GM21423 (cell line): ENCODE measurements around the gene TSR1.

Experiments
- ATAC-seq: cut with Tn5 transposase; IDR thresholded peaks from one replicate; pipeline ENCODE4 v1.9.1; 2021; ENCODE audit warnings: mild to moderate bottlenecking, moderate library complexity; ENCODE audit not compliant: unreplicated experiment

The TSR1 gene

DNA sequence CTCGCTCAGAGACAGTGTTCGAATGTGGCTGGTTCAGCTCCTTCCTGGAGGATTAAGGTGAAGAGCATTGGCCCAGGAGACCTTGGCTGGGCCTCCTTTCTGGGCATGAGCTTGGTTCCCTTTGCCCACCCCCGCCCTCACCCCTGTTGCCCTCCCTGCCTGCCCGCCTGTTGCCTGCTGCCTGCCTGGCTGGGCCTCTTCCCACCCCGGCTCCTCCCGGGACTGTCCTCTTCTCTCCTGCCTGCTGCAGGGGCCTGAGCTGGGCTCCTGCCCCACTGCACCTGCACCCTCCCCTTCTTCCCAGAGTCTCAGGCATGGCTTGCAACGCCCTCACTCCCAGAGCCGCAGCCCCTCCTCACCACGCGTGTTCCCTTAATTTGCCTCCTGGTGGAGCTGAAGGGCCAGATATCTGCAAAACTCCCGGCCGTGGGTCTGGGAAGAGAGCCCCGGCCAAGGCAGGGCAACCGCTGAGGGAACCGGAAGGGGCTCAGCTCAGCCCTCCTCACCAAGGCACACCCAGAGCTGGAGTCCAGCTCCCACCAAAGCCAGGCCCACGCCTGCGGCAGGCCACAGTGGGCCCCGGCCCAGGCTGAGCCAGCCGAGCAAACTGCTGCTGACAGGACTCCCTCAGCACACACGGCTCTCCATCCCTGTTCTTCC, 33.4 kb upstream of the TSR1 start:
- no peak for ATAC-seq

DNA sequence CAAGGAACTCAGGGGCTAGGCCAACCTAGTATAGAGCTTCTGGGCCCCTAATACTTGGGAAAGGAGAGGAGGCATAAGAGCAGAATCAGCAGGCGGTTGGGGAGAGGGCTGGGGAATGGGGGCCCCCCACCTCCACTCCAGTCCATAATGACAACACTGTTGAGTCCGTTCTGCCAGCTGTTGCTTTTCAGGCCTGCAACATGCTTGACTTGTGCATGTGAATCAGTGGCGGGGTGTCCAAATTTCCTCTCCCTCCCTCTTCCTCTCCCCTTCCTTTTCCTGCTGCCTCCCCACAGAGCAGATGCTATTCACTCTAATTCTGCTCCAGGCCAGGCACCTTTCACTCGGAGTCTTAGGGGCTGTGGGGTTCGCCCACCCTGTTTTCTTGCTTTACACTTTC, 32.8 kb upstream of the TSR1 start:
- ATAC-seq = no peak

DNA sequence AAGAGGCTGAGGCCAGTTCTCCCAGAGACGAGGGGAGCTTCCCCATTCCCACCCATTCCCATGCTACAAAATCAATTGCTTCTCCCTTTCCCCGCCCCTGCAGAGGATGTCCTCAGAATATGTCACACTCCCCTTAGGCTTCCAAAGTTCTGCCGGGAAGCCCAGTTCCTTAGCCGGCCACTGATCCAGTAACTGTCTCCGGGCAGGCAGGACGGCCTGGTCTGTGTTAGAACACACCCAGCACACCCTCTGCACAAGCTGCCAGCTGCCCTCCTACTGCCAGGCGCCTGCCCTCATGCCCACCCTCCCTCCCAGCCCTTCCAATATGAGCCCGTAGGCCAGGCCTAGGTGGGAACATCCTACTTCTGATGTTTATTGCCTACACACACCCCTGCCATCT, 32.1 kb upstream of the TSR1 start:
- ATAC-seq = no peak

DNA sequence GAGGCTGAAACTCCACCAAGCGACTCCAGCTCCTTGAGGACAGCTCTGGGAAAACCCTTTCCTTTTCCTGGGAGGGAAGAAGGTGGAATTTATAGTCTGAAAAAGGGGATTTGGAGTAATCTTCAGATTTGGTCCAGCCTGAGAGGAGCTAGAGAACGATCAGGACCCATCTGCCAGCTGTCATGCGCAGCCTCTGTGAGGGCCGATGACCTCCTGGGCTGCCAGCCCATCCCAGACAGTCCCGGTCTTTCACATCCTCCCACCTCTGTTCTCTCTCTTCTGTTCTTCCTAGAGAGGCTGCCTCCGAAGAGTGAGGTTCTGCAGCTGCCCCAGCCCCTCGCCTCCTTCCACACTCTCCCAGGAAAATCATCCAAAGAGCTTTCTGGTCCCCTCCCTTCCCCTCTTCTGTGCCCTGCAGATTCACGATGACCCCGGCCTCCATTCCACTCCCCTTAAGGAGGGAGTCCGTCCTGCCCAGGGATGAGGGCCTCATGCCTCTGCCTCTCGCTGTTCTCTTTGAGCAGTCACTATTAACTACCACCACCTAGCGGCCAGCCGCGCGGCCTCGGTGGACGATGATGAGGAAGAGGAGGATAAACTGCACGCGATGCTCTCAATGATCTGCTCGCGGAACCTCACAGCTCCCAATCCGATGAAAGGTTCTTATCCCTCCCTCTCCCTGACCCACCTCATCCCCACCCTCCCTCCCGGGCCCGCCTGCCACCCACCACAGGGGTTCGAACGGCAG, 30.7 kb upstream of the TSR1 start:
- ATAC-seq = no peak

DNA sequence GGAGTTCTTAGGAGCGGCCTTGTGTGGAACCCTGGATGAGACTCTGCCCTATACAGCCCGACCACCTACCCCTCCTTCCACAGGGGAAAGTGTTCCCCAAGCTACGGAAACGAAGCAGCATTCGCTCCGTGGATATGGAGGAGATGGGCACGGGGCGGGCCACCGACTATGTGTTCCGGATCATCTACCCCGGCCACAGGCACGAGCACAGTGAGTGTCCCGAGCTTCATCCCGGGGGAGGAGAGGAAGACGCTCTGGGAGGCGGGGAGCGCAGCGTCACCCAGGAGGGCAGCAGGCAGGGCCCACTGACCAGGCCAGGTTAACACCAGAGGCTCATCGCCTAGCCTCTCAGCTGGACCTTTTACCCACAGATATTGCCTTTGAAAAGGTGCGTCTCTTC, 28.9 kb upstream of the TSR1 start:
- no peak for ATAC-seq

DNA sequence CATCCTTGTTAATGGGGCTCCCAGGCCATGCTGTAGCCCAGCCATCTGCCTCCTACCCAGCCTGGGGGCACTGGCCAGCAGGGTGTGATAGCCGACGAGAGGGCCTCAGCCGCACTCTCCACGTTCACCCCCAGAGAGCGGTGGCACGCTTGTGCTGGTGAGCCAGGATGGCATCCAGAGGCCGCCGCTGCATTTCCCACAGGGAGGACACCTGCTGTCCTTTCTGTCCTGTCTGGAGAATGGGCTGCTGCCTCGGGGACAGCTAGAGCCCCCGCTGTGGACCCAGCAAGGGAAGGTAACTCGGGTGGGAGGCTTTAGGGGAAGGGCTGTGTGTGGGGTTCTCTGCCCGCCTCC, 28.5 kb upstream of the TSR1 start:
- no peak for ATAC-seq

DNA sequence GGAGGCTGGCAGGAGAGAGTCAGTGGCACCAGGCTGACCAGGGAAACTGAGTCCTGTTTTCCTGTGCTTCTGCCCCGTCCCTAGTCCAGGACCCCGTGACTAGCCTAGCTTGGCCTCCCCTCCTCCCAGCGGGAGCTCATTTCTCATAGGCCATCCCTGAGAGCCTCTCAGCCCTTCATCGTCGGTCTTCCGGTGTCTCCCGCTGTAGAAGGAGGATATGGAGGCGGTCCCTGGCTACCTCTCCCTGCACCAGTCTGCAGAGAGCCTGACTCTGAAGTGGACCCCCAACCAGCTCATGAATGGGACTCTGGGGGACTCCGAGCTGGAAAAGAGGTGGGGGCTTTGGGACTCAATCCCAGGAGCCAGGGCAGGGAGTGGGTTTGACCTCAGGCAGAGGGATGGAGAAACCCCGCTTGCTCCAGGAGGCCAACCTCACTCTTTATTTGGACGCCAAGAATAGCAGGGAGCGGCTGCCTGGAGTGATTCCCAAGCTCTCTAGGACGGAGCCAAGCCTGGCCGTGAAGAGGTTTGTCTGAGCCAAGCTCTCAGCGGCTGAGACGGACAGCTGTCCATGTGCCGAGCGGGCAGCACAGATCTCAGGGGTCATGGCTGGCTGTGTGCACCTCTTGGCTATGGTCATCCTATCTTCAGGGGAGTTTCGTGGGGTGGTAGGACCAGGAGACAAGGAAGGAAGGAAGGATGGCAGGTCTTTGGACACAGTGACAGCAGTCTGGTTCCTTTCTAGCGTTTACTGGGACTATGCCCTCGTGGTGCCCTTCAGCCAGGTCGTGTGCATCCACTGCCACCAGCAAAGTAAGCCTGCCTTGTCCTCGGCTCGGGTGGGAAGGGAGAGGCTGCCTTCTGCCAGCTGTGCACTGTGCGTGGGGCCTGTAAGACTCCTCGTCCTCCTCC, 27.9 kb upstream of the TSR1 start:
- no peak for ATAC-seq

DNA sequence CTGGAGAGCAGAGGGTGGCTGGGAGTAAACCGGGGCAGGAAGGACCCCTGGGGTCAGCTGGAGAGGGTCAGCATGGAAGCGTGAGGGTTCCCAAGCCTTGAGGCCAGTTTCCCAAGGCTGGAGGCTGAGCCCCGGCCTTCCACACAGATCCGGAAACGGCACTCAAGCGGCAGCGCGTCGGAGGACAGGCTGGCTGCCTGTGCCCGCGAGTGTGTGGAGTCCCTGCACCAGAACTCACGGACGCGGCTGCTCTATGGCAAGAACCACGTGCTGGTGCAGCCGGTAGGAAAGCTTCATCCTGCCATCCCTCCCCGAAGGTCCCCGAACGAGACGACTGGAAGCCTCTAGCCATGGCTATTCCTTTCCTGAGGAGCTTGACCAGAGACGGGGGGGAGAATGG, 27.1 kb upstream of the TSR1 start:
- ATAC-seq = no peak

DNA sequence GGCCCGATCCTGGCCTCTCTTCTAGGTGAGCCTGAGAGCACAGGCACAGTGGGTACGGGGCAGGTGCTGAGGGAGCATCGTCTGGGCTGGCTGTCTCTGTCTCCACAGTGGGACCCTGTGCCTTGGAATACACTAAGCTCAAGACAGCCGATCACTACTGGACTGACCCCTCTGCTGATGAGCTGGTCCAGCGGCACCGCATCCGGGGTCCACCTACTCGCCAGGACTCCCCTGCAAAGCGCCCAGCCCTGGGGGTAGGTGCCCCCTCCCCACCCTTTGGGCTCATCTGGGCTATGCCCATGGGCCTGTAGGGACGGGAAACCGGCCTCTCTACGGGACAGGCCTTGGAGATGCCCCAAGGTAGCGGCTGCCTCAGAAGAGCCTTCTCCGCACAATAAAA, 26.6 kb upstream of the TSR1 start:
- ATAC-seq = no peak

DNA sequence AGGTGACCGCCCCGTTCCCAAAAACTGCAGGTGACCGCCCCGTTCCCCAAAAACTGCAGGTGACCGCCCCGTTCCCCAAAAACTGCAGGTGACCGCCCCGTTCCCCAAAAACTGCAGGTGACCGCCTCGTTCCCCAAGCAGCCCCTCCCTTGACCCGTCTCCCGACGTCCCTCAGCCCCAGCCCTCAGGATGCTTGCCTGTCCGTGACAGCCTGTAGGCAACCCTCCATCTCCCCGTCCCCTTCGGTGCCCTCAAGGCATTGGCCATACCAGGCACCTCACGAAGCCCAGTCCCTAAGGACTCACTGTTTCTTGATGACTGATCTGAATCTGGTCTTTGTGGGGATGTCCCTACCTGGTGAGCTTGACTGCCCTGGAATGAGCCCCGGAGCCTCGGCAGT, 26.2 kb upstream of the TSR1 start:
- ATAC-seq = no peak

DNA sequence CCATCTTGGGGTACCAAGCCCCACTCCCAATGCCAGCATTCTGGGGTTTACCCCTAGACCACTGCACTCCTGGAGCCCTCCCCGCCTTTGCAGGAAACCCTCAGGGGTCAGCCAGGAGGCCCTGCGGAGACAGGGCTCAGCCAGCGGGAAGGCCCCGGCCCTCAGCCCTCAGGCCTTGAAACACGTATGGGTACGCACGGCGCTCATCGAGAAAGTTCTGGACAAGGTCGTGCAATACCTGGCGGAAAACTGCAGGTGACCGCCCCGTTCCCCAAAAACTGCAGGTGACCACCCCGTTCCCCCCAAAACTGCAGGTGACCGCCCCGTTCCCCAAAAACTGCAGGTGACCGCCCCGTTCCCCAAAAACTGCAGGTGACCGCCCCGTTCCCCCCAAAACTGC, 25.8 kb upstream of the TSR1 start:
- ATAC-seq = no peak

DNA sequence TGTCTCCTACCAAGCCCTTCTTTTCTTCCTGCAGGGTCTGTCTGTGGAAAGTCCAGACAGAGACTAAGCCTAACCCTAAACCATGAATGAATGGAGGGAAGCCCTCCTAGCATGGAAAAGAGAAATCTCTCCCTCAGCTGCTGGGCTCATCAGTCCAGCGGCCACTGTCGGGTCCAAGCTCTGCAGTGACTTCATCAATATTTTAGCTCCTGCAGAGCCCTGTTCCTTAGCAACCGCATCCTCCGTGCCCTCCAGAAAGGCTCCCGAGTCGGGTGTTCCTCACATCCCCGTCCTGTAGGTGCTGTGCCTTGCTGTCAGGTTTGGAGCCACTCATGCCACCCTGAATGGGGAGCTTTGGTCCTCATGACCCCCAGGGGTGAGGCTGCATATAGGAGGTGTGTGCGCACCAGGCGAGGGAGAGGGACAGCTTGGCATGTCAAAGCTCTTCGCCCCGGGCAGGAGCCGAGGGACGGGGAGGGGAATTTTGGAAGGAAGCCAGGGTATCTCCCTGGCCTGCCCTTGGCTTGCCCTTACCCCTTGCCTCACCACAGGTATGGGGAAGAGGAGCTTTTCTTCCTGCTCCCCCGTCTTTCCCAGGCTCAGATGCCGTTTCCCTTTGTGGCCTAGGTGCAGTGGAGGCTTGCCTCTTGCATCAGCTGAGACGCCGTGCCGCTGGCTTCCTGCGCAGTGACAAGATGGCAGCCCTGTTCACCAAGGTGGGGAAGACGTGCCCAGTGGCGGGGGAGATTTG, 24.9 kb upstream of the TSR1 start:
- no peak for ATAC-seq

DNA sequence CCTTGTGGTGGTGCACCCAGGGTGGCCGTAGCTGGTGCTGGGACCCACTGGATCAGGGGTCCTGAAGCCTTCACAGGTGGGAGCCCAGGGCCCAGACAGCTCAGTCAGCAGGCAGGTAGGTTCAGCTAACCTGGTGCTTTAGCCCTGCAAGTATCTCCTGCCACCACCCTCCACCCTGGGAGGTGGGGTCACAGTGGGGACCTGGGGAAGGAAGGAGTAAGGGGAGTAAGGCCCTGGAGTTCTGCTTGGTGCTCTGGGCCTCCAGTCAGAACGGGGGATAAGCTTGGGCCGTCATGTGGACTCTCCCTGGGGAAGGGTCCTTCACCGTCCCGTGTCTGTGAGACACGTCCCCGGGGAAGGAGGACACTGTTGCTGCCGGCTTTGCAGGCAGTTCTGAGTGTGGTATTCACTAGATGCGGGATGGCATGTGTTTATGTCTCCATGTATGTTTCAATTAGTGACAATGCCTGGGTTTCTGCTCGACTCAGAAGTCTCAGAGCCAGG, 21.7 kb upstream of the TSR1 start:
- no peak for ATAC-seq

DNA sequence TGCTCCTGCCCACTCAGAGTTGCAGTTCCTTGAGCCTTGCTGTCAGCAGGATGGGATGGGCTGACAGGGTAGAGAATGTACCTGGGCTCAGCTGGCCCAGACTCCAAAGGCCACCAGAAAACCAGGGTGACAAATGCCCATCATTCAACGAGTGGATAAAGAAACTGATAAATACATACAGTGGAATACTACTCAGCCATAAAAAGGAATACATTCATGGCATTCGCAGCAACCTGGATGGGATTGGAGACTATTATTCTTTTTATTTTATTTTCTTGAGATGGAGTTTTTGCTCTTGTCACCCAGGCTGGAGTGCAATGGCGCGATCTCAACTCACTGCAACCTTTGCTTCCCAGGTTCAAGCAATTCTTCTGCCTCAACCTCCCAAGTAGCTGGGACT, 21.0 kb upstream of the TSR1 start:
- ATAC-seq = no peak

DNA sequence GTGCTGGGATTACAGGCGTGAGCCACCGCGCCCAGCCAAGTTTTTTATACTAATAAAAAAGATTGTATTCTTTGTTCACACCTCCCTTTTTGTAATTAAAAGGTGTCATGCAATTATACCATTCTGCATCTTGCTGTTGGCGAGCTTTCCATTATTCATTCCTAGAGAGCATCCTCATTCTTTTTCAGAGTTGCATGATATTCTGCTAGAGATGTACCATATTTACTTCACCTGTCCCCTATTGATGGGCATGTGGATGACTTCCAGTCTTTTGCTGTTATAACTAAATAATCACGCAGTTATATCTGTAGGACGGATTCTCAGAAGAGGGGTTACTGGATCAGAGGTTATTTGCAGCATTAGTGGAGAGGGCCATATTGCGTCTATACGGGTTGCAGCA, 18.1 kb upstream of the TSR1 start:
- no peak for ATAC-seq

DNA sequence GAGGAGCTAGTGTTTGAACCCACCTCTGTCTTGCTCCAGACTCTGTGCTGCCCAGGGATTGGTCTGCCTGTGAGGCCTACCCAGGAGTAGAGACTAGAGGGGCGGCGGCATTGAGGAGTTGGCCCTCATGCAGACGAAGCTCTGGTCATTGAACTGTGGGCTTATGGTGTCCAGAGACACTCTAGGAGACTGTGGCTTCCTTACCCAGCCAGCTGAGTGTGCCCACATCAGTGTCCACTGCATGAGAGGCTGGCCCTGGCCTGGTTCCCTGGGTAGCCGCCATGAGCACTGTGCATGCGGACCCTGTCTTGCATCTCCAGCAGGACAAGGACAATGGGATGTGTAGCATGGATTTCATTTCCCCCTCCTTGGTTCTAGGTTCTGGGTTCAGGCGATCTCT, 15.0 kb upstream of the TSR1 start:
- no peak for ATAC-seq

DNA sequence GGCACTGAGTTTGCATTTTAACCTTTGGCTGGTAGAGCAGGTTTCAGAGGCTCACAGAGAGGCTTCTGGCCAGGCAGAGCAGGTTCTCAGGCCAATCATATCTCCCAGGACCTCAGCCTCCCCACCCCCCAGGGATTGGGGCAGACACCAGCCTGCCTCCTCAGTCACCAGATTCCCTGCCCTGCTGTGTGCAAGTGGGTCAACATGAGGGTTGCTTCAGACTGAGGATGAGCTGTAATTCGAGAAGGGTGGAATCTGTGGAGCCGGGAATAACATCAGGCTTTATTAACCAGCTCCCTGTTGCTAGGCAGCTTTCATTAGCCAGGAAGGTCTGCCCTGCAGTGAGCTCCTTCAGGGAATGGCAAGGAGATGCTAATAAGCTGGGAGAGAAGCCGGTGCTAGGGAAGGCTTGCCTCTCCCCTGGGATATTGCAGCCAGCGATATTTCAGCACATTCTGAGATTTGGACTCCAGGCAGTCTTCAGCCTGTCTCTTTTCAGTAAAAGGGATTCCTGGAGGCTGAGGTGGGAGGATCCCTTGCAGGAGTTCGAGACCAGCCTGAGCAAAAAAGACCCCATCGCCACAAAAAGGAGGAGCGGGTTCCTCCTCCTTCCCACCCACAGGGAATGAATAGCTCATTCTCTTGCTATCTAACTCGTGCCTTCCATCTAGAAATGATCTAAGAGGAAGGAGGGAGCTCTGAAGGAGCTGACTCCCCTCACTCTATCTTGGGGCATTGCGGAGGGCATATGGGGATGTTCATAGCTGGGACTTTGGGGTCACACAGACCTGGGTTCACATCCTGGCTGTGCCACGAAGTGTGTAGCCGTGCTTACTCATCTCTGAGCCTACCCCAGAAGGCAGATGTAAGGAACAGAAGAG, 11.8 kb upstream of the TSR1 start:
- ATAC-seq = no peak

DNA sequence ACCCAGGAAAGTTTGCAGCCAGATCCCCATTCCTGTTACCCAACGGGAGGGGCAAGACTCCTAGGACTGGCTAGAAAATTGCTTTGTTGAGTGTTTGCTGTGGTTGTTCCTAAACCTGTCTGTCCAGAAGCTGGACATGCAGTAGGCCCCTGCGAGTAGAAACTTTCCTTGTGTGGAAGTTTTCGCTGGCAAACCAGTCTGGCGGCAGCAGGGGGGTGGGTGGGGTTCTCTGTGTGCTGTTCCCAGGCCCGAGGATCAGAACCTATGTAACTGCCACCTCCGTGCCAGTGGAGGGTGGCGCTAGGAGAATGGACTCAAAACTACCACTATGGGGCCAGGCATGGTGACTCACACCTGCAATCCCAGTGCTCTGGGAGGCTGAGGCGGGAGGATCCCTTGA, 10.2 kb upstream of the TSR1 start:
- ATAC-seq = no peak

DNA sequence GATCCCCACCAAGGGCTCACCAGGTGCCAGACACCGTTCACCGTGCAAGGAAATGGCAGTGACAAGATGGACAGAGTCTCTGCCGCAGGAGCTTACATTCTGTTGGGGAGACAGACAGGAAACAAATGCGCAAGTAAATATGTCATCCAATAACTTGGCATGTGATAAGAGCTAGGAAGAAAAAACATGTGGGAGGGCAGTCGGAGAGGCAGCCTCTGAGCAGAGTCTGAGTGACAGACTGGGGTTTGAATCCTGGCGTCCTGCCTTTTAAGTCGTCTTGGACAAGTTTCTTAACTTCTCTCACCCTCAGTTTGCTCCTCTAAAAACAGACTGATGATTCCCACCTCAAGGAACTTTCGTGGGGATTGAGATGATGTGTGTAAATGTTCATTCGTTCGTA, 8.3 kb upstream of the TSR1 start:
- ATAC-seq = no peak

DNA sequence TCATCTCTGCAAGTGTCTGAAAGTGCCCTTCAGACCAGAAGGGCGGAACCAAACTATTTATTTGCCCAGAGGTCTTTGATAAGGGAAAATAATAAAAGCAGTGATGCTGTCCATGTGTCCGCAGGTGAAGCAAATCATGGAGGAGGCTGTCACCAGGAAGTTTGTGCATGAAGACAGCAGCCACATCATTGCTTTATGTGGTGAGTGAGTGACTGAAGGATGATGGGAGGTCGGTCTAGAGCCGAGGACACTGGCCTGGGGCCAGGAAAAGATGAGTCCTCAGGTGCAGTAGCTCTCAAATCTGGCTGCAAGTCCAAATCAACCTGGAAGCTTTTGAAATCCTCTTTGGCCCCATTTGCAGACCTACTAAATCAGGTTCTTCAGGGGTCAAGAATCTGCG, 7.2 kb upstream of the TSR1 start:
- no peak for ATAC-seq
